ENCODE measurements around the gene TMEM82.

Gene TMEM82

GRCh38 chr1:15788624-15789301 is 46.5 kb downstream of the TMEM82 start:
- no peak for DNase-seq (ENCODE audit: low read depth)

- DNase-seq (ENCODE audit: low read depth) = no peak
Measured at GRCh38 chr1:15796086-15796462, 53.8 kb downstream of the TMEM82 start.
